Smooth muscle cell of the brain vasculature (primary cell): ENCODE results near the gene TFCP2.
"Not testable (repeated sequence)": the region's sequence is repeated elsewhere in the genome, so short reads cannot be mapped to it uniquely, and the experiment has no call there.

Source experiments
- DNase-seq: peaks from one replicate; pipeline ENCODE4 v3.0.0-alpha.2; 2012; ENCODE audit warnings: low read depth, low spot score

Gene TFCP2, protein sequence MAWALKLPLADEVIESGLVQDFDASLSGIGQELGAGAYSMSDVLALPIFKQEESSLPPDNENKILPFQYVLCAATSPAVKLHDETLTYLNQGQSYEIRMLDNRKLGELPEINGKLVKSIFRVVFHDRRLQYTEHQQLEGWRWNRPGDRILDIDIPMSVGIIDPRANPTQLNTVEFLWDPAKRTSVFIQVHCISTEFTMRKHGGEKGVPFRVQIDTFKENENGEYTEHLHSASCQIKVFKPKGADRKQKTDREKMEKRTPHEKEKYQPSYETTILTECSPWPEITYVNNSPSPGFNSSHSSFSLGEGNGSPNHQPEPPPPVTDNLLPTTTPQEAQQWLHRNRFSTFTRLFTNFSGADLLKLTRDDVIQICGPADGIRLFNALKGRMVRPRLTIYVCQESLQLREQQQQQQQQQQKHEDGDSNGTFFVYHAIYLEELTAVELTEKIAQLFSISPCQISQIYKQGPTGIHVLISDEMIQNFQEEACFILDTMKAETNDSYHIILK

DNA sequence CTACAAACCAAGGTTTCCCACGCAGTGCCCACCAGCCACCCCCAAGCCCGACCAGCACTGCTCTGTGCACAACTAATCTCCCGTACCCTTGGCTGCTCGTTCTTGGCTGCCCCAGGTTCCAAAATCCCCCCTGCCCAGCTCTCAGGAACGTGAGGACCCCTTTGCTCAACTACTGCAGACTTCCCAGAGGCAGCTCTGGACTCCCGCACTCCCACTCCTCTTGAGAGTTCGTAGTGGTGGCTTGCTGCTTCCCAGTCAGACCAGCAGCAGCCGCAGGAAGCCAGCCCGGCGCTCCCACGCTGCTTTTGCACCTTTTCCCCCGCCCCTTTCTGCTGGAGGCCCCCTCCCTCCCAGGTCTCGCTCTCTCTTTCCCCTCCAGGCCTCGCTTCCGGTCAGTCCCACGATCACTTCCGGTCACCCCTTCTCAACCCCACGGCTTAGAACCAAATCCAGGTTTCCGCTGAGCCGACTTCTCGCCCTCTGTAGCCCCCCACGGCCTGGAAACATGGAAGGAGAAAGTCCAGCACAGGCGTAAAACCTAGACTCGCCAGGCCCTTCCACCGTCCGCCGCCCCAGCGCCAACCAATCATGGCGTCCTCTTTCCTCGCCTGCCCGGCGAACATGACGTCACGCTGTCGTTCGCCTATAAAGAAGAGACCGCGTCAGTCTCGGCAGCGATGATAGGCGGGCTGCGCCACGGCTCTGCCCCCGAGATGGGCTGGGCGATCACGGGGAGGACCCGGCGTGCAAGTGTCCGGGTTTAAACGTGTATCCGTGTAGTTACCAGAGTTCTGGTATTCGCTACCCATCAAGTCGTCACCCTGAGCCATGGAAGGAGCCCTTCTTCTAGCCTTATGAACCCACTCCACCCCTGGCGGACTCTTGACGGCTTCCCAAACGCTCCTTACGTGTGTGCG lies at the start of gene TFCP2:
Gene TFCP2, minus strand, starts transcription at position 621 of the 917 bp plus-strand sequence. CDS start 713 bp downstream, outside the sequence.
- peak; percentile 94 for DNase-seq

DNA sequence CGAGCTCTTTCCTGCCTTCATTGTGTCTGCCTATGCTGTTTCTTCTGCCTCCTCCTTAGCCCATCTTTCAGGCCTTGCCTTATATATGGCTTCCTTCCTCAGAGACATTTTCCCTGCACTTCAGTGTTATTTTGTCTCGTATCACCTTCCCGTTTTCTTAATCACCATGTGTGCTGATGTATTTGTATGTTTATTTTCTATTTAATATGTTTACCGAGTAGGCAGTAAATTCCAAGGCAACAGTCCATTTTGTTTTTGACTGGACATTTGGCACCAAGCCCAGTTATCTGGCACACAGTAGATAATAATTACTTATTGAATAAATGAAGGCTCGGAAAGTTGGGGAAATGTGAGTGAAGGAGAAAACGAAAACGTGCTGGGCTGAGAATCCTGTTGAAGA lies 49.5 kb upstream of the TFCP2 start:
- no peak for DNase-seq

DNA sequence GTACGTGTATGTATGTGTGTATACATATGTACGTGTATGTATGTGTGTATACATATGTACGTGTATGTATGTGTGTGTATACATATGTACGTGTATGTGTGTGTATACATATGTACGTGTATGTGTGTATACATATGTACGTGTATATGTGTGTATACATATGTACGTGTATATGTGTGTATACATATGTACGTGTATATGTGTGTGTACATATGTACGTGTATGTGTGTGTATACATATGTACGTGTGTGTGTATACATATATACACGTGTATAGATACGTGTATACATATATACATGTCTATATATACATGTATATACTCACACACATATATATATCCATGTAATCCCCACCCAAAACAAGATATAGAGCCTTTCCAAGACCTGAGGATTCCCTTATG lies 46.9 kb upstream of the TFCP2 start:
- DNase-seq: not testable (repeated sequence)

DNA sequence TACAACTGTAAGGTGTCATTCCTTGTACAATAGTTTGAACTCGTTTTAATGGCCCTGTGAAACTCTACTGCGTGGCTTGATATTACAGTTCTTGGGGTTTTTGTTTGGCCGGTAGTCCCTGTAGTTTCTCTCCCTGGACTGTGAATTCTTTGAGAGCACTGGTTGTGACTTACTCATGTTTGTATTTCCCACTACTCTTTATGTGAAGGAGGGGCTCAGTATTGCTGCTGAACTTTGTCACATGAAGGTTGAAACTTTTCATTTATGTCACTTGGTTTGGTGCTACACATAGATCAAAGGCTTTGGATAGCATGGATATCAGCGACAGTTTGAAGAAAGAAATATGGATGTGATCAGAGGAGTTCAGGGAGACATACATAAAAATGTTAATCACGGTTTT lies 46.4 kb upstream of the TFCP2 start:
- no peak for DNase-seq

DNA sequence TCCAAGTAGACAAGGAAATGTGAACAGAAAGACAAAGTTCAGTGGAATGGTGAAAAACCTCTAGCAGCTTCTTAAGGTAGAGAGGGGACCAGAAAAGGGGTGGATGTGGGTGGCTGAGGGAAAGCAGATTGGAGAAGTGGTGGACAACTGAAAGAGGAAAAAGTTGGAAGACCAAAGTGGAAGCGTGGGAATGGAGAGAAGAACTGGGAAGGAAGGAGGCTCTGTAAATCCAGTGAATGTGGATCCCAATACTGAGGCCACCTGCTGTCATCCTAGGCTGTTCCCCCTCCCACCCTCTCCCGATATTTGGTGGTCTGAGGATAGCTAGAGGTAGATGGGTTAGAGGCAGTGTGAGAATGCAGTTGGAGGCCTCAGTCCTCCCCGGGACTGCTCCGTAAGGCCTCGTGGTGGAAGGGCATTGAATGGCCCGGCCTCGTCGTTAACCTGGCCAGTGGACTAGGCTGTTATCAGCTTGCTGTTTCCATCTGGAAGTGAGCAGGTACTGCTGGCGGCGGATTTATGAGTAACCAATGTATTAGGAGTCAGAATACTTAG lies 45.7 kb upstream of the TFCP2 start:
- DNase-seq: no peak

DNA sequence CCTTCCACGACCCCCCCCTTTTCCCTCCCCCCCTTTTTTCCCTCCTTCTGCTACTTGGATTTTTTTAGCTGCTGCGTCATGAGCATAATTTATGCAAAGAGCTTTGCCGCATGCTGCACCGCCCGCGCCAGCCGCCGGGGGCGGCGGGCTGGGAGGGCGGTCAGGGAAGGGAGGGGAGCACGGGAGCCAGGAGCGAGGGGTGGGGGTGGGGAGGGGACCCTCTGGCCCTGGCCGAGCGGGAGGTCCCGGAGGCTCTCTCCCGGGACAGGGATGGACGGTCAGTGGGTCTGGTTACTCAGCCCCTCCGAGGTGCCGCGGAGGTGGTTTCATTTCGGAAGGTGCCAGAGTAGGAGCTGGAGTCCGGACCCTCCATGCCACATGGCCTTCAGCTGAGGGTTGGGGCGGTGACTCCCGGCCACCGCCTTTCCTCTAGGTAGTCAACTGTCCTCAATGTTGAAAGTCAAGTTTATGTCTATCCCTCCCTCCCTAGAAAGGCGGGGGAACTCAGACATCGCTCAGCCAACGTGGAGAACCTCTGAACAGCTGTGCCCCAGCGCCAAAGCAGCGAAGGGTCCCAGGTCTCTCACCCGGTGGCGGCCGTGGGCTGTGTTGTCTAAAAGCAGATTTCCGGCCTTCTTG lies 45.2 kb upstream of the TFCP2 start, which contains the start of gene POU6F1:
Gene POU6F1, minus strand, starts transcription at position 95 of the 639 bp plus-strand sequence. CDS start 11,226 bp downstream, outside the sequence.
- DNase-seq: peak; percentile 43

DNA sequence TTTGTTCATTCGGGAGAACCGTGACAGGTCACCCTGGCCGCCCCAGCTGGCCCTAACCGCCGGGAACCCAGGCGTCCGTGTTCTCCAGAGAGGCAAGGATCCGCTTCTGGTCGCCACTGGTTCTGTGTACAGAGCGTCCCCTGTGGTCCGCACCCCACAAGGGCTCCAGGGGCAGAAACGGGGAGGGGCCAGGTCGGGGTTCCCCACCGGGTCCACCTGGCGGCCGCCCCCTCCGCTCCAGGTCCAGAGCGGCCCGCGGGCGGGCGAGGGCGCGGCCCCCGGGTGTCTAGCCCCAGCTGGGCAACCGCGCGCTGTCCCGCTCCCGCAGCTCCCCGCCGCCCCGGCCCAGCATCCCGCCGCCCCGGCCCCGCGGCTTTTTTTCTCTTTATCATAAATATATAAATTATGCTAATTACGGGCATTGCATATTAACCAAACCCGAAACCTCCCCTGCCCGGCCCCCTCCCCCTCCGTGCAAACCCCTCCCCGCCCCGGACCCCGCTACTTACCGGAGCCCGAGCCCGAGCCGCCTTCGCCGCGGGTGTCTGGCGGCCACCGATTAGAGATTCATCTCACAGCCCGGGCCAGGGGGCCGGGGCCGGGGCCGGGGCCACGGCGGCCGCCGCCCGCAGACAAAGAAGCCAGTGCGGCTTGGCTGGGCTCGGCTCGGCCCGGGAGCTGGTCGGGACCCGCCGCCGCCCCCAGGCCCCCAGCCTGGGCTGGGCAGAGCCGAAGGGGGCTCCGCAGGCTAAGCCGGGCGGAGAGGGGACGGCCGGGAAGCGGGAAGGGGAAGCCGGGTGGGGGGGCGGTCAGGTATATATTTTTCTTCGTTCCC lies 44.4 kb upstream of the TFCP2 start:
- no peak for DNase-seq

DNA sequence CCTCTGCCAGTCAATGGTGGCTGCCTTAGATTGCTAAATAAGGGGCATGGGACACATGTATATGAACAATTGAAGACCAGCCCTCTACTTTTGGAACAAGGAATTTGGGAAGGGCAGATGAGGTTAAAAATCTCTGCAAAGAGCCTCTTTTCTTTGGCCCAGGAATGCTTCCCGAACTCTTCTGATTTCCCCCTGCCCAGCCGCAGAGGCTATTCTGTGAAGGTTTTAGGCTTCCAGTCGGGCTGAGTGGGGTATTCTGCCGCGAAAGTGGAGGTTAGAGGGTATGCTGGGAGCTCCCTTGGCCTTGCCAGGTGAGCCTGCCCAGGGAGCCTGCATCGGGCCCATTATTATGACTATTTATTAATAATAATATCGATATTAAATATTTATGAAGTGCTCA lies 43.7 kb upstream of the TFCP2 start:
- no peak for DNase-seq

DNA sequence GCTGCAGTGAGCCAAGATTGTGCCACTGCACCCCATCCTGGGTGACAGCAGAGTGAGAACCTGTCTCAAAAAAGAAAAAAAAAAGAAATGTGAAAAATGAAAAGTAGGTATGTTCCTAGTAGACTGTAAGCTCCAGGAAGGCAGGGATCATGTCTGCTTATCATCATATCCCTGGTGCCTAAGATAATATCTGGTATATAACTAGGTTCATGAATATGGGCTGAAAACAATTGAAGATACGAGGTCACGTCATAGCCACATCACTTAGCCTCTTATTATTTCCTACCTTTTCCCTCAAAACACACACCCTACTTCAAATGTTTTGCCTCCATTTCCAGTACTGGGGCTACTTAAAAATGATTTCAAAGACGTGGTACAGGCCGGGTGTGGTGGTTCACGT lies 42.0 kb upstream of the TFCP2 start:
- no peak for DNase-seq

DNA sequence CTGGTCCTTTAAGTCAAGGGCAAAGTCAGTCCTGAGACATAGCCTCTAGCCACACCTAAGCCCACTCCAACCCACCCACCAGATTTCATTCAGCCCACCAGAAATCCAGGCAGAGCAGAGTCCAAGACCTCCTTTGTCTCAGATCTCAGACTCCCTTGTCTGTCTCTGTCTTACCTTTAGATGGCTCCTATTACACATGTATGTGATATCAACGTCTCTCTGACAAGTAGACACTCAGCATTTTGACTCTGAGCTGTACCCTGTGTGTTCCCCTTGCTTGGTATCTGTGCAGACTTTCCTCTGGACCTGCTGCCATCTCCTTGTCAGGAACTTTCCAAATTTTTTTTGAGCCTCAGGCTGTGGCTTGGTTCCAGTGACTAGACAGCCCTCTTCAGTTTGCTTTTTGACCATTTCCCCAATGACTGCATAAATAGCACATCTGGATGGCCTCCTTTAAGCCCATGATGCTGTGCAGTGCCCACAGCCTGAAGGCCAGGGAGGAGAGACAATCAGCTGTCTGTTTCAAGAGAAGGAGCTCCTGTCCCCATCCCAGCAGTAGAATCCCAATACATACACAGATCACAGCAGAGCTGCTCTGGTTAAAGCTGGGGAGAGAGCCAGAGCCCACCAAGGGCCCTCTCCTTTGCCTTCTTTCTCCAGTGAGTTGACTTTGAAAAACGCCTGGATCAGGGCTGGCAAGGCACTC lies 37.9 kb upstream of the TFCP2 start:
- no peak for DNase-seq

DNA sequence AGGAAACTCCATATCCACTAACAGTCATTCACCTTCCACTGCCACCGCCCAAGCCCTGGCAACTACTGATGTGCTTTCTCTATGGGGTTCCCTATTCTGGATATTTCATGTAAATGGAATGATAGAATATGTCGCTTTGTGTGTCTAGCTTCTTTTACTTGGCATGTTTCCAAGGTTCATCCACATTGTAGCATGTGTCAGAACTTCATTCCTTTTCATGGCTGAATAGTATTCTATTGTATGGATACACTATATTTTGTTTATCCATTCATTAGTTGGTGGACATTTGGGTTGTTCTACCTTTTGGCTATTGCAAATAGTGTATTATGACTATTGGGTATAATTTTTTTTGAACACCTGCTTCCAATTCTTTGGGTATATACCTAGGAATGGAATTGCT lies 36.3 kb upstream of the TFCP2 start:
- DNase-seq: no peak

DNA sequence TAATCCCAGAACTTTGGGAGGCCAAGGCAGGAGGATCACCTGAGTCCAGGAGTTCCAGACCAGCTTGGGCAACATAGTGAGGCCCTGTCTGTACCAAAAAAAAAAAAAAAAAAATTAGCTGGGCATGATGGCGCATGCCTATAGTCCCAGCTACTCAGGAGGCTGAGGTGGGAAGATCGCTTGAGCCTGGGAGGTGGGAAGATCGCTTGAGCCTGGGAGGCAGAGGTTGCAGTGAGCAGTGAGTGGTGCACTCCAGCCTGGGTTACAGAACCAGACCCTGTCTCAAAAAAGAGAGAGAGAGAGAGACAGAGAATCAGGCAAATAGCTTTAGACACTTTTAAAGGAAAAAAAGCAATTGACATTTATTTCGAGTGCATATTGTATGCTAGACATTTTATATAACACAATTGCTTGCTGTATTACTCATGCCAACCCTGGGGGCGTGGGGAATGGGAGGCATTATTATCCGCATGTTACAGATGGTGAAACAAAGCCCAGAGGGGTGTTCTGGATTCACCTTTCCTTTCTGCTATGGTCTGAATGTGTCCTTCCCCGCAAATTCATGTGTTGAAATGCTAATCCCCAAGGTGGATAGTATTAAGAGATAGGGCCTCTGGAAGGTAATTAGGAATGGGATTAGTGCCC lies 35.2 kb upstream of the TFCP2 start:
- DNase-seq: no peak

DNA sequence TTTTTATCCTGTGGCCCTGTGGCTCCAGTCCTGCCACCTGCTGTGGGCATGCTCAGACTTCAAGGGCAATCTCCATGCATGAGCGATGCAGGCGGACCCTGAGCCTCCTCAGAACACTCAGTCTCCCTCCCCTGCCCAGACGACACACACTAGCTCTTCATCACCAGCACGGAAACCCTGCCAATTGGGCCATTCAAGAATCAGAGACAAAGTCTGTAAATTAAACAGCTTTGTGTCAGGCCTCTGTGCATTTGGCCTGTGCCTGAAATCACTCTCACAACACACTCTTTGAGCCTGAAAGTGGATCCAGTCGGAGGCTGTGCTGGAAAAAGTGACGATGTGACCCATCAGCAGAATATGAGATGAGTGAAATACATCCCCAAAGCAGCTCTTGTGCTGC lies 32.4 kb upstream of the TFCP2 start:
- DNase-seq: no peak

DNA sequence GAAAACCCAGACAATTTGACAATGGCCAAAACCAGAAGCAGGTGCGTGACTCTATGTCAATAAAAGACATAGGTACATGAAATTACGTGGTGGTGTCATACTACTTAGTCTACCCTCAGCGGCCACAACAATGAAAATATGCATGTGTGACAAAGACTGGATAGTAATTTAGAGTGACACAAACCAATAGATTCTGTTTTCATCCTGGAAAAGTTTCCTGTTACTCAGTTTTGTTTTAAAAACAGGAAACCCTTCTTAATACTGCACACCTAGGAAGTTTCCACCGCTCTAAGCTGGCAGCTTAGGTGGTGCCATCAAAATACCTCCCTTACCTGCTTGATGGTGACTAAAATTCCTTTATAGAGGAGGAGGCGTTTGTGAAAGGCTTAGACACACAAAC lies 29.8 kb upstream of the TFCP2 start:
- no peak for DNase-seq

DNA sequence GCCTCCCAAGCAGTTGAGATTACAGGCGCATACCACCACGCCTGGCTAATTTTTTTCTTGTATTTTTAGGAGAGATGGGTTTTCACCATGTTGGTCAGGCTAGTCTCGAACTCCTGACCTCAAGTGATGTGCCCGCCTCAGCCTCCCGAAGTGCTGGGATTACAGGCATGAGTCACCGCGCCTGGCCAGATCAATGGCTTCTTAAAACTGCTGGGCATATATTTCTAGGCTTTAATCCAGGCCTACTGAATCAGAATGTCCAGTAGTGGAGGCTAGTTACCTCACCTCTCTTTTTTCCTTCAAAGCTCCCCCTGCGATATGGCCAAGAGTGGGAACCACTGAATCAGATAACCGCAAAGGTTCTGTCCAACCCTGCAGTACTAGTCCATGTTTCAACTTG lies 27.9 kb upstream of the TFCP2 start:
- no peak for DNase-seq

DNA sequence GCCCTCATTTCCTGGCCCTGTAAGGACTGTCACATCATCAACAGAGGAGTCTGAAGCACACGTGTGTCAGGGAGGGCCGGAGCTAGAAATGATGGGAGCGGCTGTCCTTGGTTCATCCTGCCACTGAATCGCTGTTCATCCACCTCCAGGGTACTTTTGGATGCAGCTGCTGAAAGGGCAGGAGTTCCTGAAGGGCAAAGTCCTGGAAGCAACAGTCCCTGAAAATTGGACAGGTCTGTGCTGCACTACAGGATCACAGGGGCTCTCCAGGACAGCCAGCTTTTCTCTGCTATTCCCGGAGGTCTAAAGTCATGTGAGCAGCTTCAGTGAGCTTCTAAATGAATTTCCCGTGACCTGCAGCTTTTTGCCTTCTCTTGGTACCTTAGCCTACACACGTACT lies 27.2 kb upstream of the TFCP2 start:
- DNase-seq: no peak

DNA sequence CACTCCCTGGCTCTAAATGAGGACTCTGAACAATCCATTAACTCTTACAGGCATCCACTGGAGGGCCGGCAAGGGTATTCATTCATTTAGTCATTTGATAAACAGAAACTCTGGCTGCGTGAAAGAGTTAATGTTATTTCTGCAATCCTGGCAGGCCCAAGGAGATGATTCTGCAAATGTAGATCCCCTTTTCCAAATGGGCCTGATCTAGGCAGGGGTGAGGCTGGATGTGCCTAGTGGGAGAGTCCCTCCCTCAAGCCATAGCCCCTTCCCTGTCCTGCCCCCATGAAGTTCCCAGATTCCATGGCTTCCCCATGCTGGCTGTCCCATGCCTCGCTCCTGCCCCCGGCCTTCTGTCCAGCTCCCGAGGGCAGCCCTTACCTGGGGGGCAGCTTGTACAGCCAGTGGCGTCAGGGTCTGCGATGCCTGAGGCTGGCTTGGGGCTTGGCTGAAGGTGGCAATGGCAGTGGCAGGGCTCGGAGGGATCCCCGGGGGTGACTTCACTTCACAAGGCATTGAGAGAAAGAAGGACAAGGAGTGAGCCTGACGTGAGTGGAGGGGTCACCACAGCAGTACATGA lies 26.5 kb upstream of the TFCP2 start:
- no peak for DNase-seq

DNA sequence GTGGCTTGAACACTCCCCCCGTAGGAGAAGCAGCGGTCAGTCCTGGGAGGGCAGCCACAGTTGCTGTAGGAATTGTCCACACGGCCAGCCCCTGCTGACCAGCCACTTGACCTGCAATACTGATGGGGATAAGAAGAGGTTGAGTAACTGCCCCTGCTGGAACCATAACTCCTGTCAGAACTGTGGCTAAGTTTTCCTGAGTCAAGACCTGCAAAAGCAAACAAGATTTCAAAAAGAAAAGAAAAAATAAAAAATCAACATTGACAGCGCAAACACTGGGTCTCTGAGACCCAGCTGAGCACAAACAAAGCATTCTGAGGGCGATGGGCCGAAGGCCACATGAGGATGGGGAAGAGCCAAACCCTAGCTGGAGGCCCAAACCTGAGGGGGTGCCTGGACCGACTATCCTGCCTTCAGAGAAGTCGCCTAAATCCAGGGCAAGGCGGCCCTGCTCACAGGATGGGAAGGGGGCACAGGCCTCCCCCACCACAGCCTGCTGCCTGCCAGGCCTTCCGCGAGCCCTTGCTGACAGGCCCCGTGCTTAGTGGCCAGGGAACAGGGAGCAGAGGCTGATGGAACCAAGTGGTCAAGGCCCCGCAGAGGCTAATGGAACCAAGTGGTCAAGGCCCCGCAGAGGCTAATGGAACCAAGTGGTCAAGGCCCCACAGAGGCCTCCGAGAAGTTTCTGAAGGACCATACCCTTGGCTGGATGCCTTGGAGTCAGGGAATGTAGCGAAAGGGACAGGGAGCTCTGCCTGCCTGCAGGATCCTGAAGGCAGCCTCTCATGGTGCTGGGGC lies 25.8 kb upstream of the TFCP2 start:
- no peak for DNase-seq
